Amniotic stem cell (primary cell): ENCODE results near the gene CDC27.
"Not testable (repeated sequence)": the region's sequence is repeated elsewhere in the genome, so short reads cannot be mapped to it uniquely, and the experiment has no call there.

Experiments used
- DNase-seq: peaks from one replicate; lab custom pipeline; 2025; lab: John Stamatoyannopoulos, UW

Gene CDC27

DNA sequence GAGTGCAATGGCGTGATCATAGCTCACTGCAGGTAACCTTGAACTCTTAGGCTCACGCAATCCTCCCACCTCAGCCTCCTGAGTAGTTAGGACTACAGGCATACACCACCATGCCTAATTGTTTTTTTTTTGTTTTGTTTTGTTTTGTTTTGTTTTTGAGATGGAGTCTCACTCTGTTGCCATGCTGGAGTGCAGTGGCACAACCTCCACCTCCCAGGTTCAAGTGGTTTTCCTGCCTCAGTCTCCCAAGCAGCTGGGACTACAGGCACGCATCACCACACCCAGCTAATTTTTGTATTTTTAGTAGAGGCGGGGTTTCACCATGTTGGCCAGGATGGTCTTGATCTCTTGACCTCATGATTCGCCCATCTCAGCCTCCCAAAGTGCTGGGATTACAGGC is 54.7 kb downstream of the CDC27 start:
- not testable (repeated sequence) for DNase-seq

DNA sequence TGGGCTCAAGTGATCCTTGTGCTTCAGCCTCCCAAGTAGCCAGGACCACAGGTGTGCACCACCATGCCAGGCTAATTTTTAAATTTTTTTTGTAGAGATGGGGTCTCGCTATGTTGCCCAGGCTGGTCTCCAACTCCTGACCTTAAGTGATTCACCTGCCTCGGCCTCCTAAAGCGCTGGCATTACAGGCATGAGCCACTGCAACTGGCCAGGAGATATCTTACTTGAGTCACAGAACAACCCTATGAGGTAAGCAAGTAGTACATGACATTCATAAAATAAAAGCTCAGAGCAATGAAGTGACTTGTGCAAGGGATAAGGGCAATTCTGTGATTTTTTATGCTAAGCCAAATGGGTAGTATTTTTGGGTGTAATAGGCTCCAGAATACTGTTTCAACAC is 57.3 kb downstream of the CDC27 start:
- no peak for DNase-seq

GRCh38 chr17:47126835-47127234 is 62.3 kb downstream of the CDC27 start:
- not testable (repeated sequence) for DNase-seq

DNA sequence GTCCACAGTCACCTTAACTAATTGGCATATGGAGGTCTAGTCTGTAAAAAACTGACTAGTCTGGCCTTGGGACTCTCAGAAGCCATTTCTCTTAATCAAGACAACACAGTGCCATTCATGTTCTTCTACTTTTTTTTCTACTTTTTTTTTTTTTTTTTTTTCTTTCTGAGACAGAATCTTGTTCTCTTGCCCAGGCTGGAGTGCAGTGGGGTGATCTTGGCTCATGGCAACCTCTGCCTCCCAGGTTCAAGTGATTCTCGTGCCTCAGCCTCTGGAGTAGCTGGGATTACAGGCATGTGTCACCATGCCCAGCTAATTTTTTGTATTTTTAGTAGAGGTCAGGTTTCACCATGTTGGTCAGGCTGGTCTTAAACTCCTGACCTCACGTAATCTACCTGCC is 65.8 kb downstream of the CDC27 start:
- DNase-seq = not testable (repeated sequence)

DNA sequence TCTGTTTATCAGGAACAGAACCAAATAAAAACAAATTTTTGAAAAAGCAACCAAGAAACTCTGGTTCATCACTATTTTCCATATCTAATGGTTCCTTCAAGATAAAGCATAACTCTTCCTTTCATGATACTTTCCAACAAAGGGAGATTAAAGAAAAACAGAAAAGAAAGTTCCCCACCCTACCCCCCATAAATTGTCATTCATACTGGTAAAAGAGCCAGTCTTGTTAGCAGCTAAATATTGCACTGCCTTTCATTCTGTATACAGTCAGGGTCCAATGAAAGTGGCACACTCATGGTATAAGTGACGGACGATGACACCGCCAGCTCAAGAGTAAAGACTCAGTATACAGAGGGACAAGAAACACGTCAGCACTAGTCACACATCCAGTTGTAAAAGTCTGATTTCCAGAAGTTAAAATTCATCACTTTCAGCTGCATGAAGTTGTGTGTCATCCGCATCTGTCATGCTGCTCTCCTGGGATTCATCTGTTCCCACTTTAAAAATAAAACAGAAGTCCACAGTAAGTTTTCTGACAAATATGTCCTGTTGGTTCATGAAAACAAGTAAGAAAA is 68.5 kb downstream of the CDC27 start:
- no peak for DNase-seq

- peak; percentile 15 for DNase-seq
Measured at GRCh38 chr17:47119746-47120520, 69.2 kb downstream of the CDC27 start.

GRCh38 chr17:47117386-47117785 is 71.7 kb downstream of the CDC27 start:
- no peak for DNase-seq

DNA sequence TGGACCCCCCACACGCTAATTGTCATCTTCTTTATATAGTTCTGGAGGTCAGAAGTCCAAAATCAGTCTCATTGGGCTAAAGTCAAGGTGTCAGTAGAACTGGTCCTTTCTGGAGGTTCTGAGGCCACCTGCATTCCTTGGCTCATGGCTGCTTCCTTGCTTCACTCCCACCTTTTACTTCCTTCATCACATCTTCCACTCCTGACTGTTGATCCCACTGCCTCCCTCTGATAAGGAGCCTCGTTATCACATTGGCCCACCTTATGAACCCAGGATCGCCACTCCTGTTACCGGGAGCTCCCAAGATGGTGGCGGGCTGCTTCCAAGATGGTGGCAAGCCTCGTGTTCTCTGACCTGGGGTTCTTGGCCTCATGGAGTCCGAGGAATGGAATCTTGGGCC is 83.0 kb downstream of the CDC27 start:
- DNase-seq = no peak

DNA sequence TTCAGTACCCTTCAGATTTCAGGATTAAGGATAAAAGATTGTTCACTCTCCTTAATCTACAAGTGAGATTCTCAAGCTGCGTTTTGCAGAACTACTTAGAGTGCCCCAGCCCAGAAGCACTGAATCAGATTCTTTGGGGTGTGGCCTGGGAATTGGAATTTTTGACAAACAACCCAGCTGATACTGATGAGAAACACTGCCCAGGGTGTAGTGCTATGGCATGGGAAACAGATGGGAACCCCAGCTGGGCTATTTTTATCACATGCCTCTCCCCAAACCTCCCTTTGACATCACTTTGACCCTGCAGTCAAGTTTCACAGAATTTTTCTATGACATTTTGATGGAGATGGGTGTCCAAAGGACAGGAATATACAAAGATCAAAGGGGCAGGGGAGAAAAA is 83.8 kb downstream of the CDC27 start:
- DNase-seq = not testable (repeated sequence)

GRCh38 chr17:47102914-47103313 is 86.2 kb downstream of the CDC27 start:
- no peak for DNase-seq

GRCh38 chr17:47099987-47100711 is 88.9 kb downstream of the CDC27 start:
- peak; percentile 82 for DNase-seq

- DNase-seq = no peak
Measured at GRCh38 chr17:47099451-47099986, 89.6 kb downstream of the CDC27 start.

GRCh38 chr17:47096343-47096742 is 92.8 kb downstream of the CDC27 start:
- DNase-seq = no peak

- DNase-seq = no peak
Measured at GRCh38 chr17:47095268-47095667, 93.8 kb downstream of the CDC27 start.

- no peak for DNase-seq
Measured at GRCh38 chr17:47087093-47087492, 102.0 kb downstream of the CDC27 start.

DNA sequence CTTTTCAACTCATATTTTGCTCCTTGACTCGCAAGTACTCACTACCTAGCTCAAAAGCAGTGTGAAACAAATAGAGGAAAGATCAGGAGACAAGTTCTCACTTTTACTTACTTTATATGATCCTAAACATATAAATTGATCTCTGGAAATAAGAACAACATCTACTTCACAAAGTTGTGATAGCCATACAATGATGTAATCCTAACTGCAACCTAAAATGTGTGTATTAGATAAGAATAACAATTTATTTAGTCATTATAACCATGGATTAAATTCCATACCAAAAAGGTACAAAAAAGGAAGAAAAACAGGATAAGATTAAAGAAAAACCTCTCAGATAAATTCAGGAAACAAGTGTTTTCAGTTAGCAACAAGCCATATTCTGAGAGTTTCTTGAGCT is 103.4 kb downstream of the CDC27 start:
- DNase-seq = no peak

- DNase-seq = no peak
Measured at GRCh38 chr17:47078801-47079200, 110.3 kb downstream of the CDC27 start.

DNA sequence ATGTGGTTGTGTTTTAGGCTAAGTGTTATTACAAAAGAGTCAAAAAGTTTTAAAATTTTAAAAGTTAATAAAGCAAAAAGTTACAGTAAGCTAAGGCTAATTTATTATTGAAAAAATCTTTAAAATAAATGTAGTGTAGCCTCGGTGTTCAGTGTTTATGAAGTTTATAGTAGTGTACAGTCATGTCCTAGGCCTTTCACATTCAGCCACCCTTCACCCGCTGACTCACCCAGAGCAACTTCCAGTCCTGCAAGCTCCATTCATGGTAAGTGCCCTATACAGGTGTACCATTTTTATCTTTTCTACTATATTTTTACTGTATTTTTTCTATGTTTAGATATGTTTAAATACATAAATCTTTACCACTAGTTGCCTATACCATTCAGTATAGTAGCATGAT is 111.5 kb downstream of the CDC27 start:
- DNase-seq = no peak

DNA sequence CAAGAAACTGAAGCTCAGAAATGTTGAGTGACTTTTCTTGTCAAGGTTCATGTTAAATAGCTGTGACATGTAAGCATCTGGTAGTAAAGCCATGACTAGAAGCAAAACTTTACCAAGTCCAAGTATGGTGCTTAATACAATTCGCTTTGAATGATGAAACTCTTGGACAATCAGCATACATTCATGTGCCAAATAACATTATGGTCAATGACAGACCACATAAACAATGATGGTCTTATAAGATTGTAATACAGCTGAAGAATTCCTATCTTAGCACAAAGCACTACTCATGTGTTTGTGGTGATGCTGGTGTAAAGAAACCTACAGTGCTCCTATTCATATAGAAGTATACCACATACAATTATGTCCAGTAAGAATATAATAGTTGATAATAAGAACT is 112.9 kb downstream of the CDC27 start:
- DNase-seq = no peak

GRCh38 chr17:47074361-47074760 is 114.7 kb downstream of the CDC27 start:
- not testable (repeated sequence) for DNase-seq

DNA sequence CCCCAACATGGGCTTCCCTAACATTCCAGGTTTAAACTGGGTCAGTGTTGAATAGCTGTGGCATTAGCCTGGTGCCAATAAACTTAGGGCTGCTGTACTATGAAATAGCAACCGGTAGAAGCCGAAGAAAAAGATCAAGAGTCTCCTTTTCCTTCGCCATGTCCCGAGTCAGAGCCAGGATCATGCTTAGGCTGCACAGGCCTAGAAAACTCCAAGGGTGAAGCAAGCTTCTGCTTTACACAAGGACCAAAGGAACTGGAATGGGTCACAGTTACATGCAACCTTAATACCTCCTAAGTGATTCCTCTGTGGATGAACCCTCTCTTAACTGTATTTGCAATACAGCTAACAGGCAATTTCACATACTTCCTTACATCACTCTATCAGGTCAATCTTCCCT is 115.5 kb downstream of the CDC27 start:
- DNase-seq = not testable (repeated sequence)

GRCh38 chr17:47072886-47073285 is 116.2 kb downstream of the CDC27 start:
- DNase-seq = no peak

DNA sequence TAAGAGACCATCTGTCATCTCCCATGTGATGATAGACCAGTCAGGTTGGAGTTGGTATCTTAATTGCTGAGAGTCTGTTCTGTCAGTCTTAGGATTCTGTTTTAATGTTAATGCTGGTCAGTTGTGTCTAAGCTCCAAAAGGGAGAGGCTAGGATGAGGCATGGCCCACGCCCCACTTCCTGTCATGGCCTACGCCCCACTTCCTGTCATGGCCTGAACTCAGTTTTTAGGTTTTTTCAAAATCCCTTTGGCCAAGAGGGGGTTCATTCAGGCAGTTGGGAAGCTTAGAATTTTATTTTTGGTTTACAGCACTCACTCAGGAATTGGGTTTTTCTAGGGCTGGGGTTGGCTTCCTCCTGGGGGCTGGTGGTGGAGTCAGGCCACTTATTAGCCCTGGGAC is 117.9 kb downstream of the CDC27 start:
- DNase-seq = not testable (repeated sequence)
